SH-SY5Y (cell line): ENCODE data around the gene NUP214.

Source experiments
- GATA2 ChIP-seq: IDR thresholded peaks from 2 replicates; pipeline ENCODE4 v1.6.1; 2011; ENCODE audit warnings: mild to moderate bottlenecking, low read depth, low read length
- GATA3 ChIP-seq: IDR thresholded peaks from 2 replicates; pipeline ENCODE4 v1.6.1; 2011; ENCODE audit warnings: low read depth, mild to moderate bottlenecking, low read length, moderate library complexity

GRCh38 chr9:131280660-131281059, 155.3 kb downstream of the NUP214 start:
- no peak for TF ChIP-seq GATA3
- TF ChIP-seq GATA2: no peak
